ENCODE results near the gene SPSB2.
"Not testable (repeated sequence)": the region's sequence is repeated elsewhere in the genome, so short reads cannot be mapped to it uniquely, and the experiment has no call there.

Gene SPSB2

DNA sequence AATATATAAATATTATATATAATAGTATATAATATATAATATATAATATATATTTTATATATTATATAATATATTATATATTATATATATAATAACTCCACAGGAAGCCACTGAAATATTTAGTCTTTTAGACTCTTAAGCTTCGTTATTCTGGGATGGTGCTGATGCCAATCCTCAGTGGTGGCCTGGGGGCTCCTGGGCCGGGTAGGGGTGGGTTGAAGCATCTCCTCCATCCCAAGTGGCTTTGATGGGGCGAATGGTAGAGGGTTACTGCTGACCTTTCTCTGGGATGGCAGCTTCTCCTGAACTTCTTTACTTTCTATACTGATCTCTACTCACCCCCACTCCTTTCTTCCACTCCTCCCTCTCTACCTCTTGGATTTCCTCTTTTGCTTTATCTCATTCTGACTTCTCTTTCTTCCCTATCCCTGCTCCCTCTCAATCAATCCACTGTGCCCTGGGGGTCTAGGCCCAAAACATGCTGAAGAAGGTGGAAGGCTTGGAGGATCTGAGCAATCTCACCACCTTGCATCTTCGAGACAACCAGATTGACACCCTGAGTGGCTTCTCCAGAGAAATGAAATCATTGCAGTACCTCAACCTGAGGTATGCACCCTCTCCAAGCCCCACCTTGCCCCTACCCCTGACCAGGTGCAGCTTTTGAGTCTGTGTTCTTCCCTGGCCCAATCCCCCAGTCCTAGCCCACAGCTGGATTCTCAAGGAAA, 36.5 kb upstream of the SPSB2 start:
- Histone ChIP-seq H3K4me1 (ENCODE audit: insufficient read depth, low read length) (peaks cover 14% of the 10 kb centered on the region), H3K9me3 (ENCODE audit: control insufficient read depth, insufficient read depth, low read length) (no peaks in the 10 kb centered on the region), H3K36me3 (ENCODE audit: insufficient read depth, low read length) (no peaks in the 10 kb centered on the region), H3K9ac (ENCODE audit: low read depth, low read length) (no peak overlapping the region)

DNA sequence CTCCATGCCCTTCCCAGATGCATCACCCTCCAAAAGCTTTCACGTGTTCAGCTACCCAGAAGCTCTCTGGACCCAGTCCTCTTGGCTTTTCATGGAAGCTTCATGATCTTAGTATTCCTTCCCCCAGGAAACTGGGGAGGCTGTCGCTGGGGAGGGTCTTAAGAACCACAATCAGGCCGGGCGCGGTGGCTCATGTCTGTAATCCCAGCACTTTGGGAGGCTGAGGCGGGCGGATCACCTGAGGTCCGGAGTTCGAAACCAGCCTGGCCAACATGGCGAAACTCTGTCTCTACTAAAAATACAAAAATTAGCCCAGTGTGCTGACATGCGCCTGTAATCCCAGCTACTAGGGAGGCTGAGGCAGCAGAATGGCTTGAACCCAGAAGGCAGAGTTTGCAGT, 35.0 kb upstream of the SPSB2 start:
- H3K36me3 ChIP-seq (ENCODE audit: insufficient read depth, low read length); H3K9me3 ChIP-seq (ENCODE audit: control insufficient read depth, insufficient read depth, low read length); H3K9ac ChIP-seq (ENCODE audit: low read depth, low read length): not testable (repeated sequence)
- H3K4me1 ChIP-seq (ENCODE audit: insufficient read depth, low read length) = peaks cover 17% of the 10 kb centered on the region

DNA sequence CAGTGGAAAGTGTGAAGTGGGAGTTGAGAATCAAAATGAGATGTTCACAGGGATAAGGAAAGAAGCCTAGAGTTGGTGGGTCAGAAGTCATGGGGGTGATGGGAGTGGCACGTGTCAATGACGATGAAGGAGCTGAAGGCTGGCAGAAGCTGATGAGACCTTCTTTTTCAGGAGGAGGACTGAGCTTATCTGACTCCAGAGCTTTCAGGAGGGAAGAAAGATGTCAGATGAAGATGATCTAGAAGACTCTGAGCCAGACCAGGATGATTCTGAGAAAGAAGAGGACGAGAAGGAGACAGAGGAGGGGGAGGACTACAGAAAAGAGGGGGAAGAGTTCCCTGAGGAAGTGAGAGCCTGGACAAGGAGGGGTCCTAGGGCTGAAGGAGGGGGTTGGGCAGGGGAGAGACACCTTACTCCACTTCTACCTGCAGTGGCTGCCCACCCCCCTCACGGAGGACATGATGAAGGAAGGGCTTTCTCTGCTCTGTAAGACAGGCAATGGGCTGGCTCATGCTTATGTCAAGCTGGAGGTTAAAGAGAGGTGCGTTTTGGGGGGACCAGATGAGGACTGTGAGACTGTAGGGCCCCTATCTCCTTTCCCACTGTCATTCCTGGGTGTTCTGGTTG, 32.4 kb upstream of the SPSB2 start:
- H3K36me3 ChIP-seq (ENCODE audit: insufficient read depth, low read length) = no peaks in the 10 kb centered on the region; the same call in 1 of the 2 replicates
- peaks cover 10% of the 10 kb centered on the region; the same call in 1 of the 2 replicates for H3K4me1 ChIP-seq (ENCODE audit: insufficient read depth, low read length)
- H3K9ac ChIP-seq (ENCODE audit: low read depth, low read length) = peak overlapping the region; percentile 40; the same call in 1 of the 2 replicates
- H3K9me3 ChIP-seq (ENCODE audit: control insufficient read depth, insufficient read depth, low read length) = no peaks in the 10 kb centered on the region

DNA sequence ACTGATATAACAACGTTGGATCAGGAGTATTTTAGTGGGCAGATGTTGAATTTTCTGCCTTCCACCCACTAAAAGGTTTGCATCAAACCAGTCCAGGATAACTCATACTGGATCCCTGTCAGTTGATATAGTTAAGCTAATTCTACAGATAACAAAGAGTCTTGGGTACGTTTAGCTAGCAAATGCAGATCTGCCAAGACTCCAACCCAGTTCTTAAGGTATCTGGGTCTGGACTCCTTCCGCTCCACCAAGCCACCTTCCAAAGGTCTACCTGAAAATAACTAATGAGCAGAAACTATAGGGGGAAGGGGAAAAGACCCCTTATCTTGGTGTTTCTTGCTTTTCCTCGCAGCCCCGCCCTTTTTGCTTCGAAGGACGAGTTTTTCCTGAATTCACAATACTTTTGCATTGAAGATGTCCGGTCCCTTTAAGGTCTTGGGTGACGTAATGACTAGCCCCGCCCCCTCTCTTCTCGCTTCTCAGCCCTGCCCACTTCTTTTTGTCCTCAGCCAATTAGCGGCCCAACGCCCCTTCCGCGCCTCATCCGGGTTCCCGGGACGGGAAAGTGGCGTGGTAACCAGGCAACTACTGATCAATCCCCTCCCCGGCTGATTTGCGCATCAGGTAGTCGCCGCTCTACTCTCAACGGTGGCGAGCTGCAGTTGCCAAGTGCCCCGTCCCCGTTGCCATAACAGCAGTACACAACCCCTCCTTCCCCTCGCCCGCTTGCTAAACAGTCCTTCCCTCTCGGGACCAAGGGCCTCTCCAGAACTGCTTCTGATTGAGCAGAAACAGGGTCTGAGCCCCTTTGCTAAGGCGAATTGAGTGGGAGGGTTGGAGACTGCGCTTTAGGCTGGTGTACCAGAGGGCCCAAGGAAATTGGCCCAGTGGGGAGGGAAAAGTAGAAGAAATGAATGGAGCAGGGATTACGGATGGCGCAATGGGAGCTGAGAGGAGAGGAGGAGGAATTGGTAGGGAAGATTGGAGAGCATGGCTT, 31.5 kb upstream of the SPSB2 start, which contains the start of gene LRRC23:
LRRC23 (plus strand) TSS at position 543 of the 997 bp plus-strand sequence. CDS start 812 bp downstream, outside the sequence.
- Histone ChIP-seq H3K9me3 (ENCODE audit: control insufficient read depth, insufficient read depth, low read length) (no peaks in the 10 kb centered on the region), H3K9ac (ENCODE audit: low read depth, low read length) (peak within 1 kb of the TSS; percentile 40), H3K36me3 (ENCODE audit: insufficient read depth, low read length) (no peaks in the 10 kb centered on the region; the same call in 1 of the 2 replicates), H3K4me1 (ENCODE audit: insufficient read depth, low read length) (peaks cover 12% of the 10 kb centered on the region; the same call in 1 of the 2 replicates)

DNA sequence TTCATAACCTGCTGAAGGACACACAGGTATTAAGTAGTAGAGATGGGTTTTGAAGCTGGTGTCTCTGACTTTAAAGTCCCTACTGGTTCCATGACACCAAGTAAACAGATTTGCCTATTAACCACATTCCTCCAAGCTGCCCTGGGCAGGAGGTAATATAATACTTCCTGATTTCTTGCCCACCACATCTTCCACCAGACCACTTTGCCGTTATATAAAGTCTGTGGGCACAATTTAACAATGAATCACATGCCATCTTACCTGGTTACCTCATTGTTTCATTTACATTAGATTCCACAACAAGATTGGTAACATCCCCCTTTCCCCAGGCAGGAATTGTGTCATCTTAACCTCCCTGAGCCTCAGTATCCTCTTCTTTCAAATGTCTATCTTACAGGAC, 30.6 kb upstream of the SPSB2 start:
- Histone ChIP-seq H3K9ac (ENCODE audit: low read depth, low read length) (no peak overlapping the region), H3K4me1 (ENCODE audit: insufficient read depth, low read length) (peaks cover 12% of the 10 kb centered on the region; the same call in 1 of the 2 replicates)

DNA sequence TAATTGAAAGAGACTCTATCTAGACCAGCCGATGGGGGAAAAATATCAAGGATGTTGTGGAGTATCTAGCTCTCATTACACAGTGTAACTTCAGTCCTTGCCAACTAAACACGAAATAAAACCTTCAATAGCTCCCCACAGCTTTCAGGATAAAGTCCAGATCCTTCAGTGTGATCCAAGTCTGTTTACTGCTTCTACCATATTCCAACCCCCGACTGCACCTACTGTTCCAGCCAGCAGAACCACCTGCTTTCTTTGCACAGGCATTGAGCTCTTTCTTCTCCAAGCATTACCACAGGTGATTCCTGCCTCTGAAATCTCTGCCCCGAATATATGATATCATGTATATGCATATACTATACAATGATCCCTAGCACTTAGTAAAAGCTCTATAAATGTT, 29.3 kb upstream of the SPSB2 start:
- Histone ChIP-seq H3K9ac (ENCODE audit: low read depth, low read length) (no peak overlapping the region), H3K4me1 (ENCODE audit: insufficient read depth, low read length) (peaks cover 12% of the 10 kb centered on the region; the same call in 1 of the 2 replicates), H3K36me3 (ENCODE audit: insufficient read depth, low read length) (no peaks in the 10 kb centered on the region; the same call in 1 of the 2 replicates), H3K9me3 (ENCODE audit: control insufficient read depth, insufficient read depth, low read length) (no peaks in the 10 kb centered on the region)

More for the DNA sequence above, 30.6 kb upstream of the SPSB2 start:
- Histone ChIP-seq H3K9me3 (ENCODE audit: control insufficient read depth, insufficient read depth, low read length) (no peaks in the 10 kb centered on the region), H3K36me3 (ENCODE audit: insufficient read depth, low read length) (no peaks in the 10 kb centered on the region; the same call in 1 of the 2 replicates)

DNA sequence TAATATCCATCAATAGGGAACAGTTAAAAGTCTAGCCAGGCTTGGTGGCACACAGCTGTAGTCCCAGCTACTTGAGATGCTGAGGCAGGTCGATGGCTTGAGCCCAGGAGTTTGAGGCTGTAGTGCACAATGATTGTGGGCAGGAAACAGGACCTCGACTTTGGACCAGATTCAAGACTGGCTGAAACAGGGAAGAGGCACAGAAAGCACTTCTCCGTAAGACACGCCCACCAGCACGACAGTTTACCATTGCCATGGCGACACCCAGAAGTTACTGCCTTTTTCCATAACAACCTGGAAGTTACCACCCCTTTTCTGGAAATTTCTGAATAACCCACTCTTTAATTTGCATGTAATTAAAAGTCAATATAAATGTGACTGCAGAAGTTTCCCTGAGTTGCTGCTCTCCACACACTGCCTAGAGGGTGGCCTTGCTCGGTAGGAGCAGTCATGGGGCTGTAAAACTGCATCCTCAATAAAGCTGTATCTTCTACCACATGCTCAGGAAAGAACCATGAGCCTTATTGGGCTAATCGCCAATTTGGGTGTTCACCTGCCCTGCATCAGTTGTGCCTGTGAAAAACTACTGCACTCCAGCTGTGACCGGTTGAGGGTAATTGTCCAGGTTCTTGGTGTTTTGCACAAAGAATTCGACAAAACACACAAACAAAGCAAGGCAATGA, 26.9 kb upstream of the SPSB2 start:
- H3K9me3 ChIP-seq (ENCODE audit: control insufficient read depth, insufficient read depth, low read length) = no peaks in the 10 kb centered on the region
- peaks cover 12% of the 10 kb centered on the region; the same call in 1 of the 2 replicates for H3K4me1 ChIP-seq (ENCODE audit: insufficient read depth, low read length)
- no peaks in the 10 kb centered on the region; the same call in 1 of the 2 replicates for H3K36me3 ChIP-seq (ENCODE audit: insufficient read depth, low read length)
- no peak overlapping the region for H3K9ac ChIP-seq (ENCODE audit: low read depth, low read length)

DNA sequence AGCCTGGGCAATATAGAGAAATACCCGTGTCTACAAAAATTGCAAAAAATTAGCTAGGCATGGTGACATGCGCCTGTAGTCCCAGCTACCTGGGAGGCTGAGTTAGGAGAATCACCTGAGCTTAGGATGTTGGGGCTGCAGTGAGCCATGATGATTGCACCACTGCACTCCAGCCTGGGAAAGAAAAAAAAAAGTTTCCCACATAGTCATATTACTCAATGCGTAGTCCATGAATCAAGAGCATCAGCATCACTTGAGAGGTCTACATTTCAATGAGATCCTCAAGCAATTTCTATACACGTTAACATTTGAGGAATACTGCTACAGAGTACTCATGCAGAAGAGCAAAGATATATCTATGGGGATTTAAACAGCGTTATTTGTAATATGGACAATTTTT, 26.3 kb upstream of the SPSB2 start:
- H3K4me1 ChIP-seq (ENCODE audit: insufficient read depth, low read length) = peaks cover 12% of the 10 kb centered on the region; the same call in 1 of the 2 replicates
- no peaks in the 10 kb centered on the region for H3K9me3 ChIP-seq (ENCODE audit: control insufficient read depth, insufficient read depth, low read length)
- H3K36me3 ChIP-seq (ENCODE audit: insufficient read depth, low read length) = no peaks in the 10 kb centered on the region; the same call in 1 of the 2 replicates
- no peak overlapping the region for H3K9ac ChIP-seq (ENCODE audit: low read depth, low read length)

DNA sequence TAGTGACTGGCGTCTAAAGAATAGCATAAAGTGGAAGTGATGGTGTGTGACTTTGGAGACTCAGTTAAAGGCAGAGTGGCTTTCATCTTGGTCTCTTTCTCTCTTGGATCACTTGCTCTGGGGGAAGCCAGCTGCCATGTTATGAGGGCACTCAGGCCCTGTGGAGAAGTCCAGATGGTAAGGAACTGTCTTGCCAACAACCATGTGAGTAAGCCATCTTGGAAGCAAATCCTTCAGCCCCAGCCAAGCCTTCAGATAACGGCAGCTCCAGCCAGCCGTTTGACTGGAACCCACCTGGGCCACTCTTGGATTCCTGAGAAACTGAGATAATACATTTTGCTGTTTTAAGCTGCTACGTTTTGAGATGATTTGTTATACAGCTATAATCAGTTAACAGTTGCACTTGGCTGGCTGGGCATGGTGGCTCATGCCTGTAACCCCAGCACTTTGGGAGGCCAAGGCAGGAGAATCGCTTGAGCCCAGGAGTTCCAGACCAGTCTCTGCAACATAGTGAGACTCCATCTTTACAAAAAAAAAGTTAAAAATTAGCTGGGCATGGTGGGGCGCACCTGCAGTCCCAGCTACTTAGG, 23.8 kb upstream of the SPSB2 start:
- Histone ChIP-seq H3K9me3 (ENCODE audit: control insufficient read depth, insufficient read depth, low read length) (no peaks in the 10 kb centered on the region), H3K36me3 (ENCODE audit: insufficient read depth, low read length) (no peaks in the 10 kb centered on the region; the same call in 1 of the 2 replicates), H3K4me1 (ENCODE audit: insufficient read depth, low read length) (0 out of 2 replicates have a peak, but pooled peaks cover 2% of the 10 kb centered on the region), H3K9ac (ENCODE audit: low read depth, low read length) (no peak overlapping the region)

DNA sequence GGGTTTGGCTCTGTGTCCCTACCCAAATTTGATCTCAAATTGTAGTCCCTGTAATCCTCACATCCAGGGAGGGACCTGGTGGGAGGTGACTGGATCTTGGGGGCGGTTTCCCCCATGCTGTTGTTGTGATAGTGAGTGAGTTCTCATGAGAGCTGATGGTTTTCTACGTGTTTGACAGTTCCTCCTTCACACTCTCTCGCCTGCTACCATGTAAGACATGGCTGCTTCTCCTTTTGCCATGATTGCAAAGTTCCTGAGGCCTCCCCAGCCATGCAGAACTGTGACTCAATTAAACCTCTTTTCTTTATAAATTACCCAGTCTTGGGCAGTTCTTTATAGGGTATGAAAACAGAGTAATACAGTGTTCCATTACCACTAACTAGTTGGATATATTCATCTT, 21.2 kb upstream of the SPSB2 start:
- Histone ChIP-seq H3K4me1 (ENCODE audit: insufficient read depth, low read length) (peaks cover 6% of the 10 kb centered on the region; the same call in 1 of the 2 replicates), H3K9ac (ENCODE audit: low read depth, low read length) (no peak overlapping the region), H3K9me3 (ENCODE audit: control insufficient read depth, insufficient read depth, low read length) (no peaks in the 10 kb centered on the region), H3K36me3 (ENCODE audit: insufficient read depth, low read length) (0 out of 2 replicates have a peak, but pooled peaks cover 2% of the 10 kb centered on the region)

DNA sequence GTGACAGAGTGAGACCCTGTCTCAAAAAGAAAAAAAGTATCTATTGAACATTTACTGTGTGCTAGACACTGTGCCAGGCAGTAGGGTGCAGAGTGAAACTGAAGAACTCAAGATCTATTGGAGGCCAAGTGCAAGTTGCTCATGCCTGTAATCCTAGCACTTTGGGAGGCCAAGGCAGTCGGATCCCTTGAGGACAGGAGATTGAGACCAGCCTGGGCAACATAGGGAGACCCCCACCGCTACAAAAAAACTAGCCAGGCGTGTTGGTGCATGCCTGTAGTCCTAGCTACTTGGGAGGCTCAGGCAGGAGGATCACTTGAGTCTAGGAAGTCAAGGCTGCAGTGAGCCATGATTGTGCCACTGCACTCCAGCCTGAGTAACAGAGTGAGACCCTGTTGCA, 19.6 kb upstream of the SPSB2 start:
- not testable (repeated sequence) for H3K9me3 ChIP-seq (ENCODE audit: control insufficient read depth, insufficient read depth, low read length); H3K36me3 ChIP-seq (ENCODE audit: insufficient read depth, low read length); H3K9ac ChIP-seq (ENCODE audit: low read depth, low read length)
- peaks cover 14% of the 10 kb centered on the region for H3K4me1 ChIP-seq (ENCODE audit: insufficient read depth, low read length)

DNA sequence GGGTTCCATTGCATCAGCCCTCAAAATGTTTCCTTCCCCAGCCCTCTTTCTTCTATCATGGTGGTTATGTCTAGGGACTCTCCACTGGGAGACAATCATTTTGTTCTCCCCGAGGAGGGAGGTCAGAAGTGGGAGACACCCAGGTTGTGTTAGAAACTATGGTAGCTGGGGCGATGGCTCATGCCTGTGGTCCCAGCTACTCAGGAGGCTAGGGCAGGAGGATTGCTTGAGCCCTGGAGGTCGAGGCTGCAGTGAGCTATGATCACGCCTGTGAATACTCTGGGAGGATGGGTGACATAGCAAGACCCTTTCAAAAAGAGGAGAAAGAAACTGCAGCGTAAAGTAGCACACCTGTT, 18.5 kb upstream of the SPSB2 start:
- Histone ChIP-seq H3K36me3 (ENCODE audit: insufficient read depth, low read length) (0 out of 2 replicates have a peak, but pooled peaks cover 2% of the 10 kb centered on the region), H3K4me1 (ENCODE audit: insufficient read depth, low read length) (peaks cover 22% of the 10 kb centered on the region), H3K9ac (ENCODE audit: low read depth, low read length) (peak overlapping the region; percentile 47), H3K9me3 (ENCODE audit: control insufficient read depth, insufficient read depth, low read length) (no peaks in the 10 kb centered on the region)

All from ES-I3 (cell line).